GM12891 (cell line): ENCODE results near the gene ATP6V0E2.

ENCODE experiments used
- PAX5 ChIP-seq: IDR thresholded peaks from 2 replicates; pipeline ENCODE4 v1.6.1; 2011; ENCODE audit warnings: low read length, moderate library complexity, mild to moderate bottlenecking; ENCODE audit not compliant: insufficient read depth, severe bottlenecking
- POLR2A ChIP-seq: IDR thresholded peaks from 2 replicates; pipeline ENCODE4 v1.6.1; 2011; ENCODE audit warnings: low read depth, low read length, control low read depth
- POLR2AphosphoS5 ChIP-seq: IDR thresholded peaks from 2 replicates; pipeline ENCODE4 v1.6.1; 2011; ENCODE audit warnings: low read depth, low read length, control low read depth

DNA sequence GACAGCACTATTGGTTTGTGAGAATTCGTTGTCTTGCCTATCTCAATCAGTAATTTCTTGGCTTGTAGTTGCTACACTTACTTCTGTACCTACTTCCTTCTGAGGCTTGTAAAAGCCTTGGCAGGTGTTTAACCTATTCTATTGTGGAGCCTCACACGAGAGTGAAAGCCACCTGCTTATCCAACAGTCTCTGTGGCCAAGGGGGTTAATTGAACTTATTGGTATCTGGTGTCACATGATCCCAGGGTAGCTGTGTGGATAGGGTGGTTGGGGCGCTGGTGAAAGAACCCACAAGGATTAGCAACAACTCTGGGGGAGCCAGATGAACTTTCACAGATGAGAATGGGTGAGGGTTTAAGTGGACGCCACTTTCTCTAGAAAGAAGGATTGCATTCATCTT lies 13.9 kb upstream of the ATP6V0E2 start:
- TF ChIP-seq POLR2AphosphoS5 (no peak), PAX5 (no peak), POLR2A (no peak)
